Measurements from ENCODE around the gene ZSCAN10.

Gene ZSCAN10

GRCh38 chr16:3046641-3047386 is 52.3 kb downstream of the ZSCAN10 start:
- DNase-seq (ENCODE audit: low read depth), result no peak

GRCh38 chr16:3045758-3046640 is 53.1 kb downstream of the ZSCAN10 start, which contains the start of gene MMP25:
Gene MMP25, plus strand, starts transcription at chr16:3046561. Its CDS starts 357 bp downstream, at chr16:3046918.
- DNase-seq (ENCODE audit: low read depth), result no peak

- DNase-seq (ENCODE audit: low read depth), result no peak
Observed at GRCh38 chr16:3044708-3045107, 54.4 kb downstream of the ZSCAN10 start.

- no peak for DNase-seq (ENCODE audit: low read depth)
Observed at GRCh38 chr16:3042376-3042775, 56.7 kb downstream of the ZSCAN10 start.

- DNase-seq (ENCODE audit: low read depth), result no peak
Observed at GRCh38 chr16:3038896-3039295, 60.2 kb downstream of the ZSCAN10 start.
